H1 (cell line): ENCODE results near the gene SYF2. TPM values are rescaled to one million over a fixed set of nuclear protein-coding genes. Genes with fewer than 3 reads are reported as not detected.

ENCODE experiments used
- MAFK ChIP-seq: IDR thresholded peaks from 2 replicates; pipeline ENCODE4 v1.6.1; 2012; ENCODE audit warnings: low read depth, mild to moderate bottlenecking, improper control_type of control experiment, low read length
- POLR2A ChIP-seq, 2 experiments: IDR thresholded peaks; 1 replicate in 1 of 2; 2 replicates in 1 of 2; pipeline ENCODE4 v1.6.1; 2011; ENCODE audit warnings: low read depth in 2 of 2, low read length in 2 of 2, mild to moderate bottlenecking in 2 of 2; ENCODE audit errors: control extremely low read depth in 1 of 2
- POLR2AphosphoS5 ChIP-seq: IDR thresholded peaks from 2 replicates; pipeline ENCODE4 v1.6.1; 2011; ENCODE audit warnings: low read depth, low read length
- polyA plus RNA-seq, 7 experiments: library from polyadenylated mRNA; depleted of rRNA in 3 of 7; stranded (reverse) in 5 of 7; unstranded in 2 of 7; fragments of >200 nt in 5 of 7; fragments of 200-250 nt in 2 of 7; gene quantifications; 1 replicate in 5 of 7; 2 replicates in 1 of 7; 4 replicates in 1 of 7; pipeline versions ENCODE4 v1.2.1 to v1.2.3, GENCODE V29; 2011 to 2013; ENCODE audit warnings: missing spikeins in 2 of 7, mixed read lengths in 2 of 7
- total RNA-seq: library from RNA; stranded (reverse); fragmentation: NEBNext Ultra II Directional; extraction: Animal tissue kit (Norgen Biotek cat#: 25700); gene quantifications from 2 replicates; pipeline ENCODE4 v1.2.1, GENCODE V29; 2021
- TF ChIP-seq, protein P1 (sequence below): fragments of 300-600 bp; sonication (generic); IDR thresholded peaks from 2 replicates; pipeline ENCODE4 v1.7.1; 2012; ENCODE audit warnings: low read length, moderate library complexity, mild to moderate bottlenecking, inconsistent platforms; ENCODE audit not compliant: insufficient replicate concordance

The SYF2 gene
- total and polyA plus RNA-seq, 2 of the 8 experiments (the other 6 are each of a cell fraction or from before 2014, with no cell fraction given): 7.5 to 33.0 TPM

DNA sequence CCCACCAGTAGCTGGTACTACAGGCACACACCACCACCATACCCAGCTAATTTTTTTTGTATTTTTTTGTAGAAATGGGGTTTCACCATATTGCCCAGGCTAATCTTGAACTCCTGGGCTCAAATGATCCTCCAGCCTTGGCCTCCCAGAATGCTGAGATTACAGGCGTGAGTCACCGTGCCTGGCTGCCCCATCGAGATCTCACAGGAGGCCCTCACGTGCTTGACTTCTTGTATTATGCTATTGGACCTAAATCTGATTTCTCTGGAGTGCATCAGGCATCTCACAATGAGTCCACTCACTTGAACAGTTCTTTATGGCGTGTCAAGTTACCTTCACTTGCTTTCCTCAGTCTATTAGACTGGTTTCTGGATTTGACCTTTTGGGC lies 24.3 kb upstream of the SYF2 start (continued):
- TF ChIP-seq, protein P1, sequence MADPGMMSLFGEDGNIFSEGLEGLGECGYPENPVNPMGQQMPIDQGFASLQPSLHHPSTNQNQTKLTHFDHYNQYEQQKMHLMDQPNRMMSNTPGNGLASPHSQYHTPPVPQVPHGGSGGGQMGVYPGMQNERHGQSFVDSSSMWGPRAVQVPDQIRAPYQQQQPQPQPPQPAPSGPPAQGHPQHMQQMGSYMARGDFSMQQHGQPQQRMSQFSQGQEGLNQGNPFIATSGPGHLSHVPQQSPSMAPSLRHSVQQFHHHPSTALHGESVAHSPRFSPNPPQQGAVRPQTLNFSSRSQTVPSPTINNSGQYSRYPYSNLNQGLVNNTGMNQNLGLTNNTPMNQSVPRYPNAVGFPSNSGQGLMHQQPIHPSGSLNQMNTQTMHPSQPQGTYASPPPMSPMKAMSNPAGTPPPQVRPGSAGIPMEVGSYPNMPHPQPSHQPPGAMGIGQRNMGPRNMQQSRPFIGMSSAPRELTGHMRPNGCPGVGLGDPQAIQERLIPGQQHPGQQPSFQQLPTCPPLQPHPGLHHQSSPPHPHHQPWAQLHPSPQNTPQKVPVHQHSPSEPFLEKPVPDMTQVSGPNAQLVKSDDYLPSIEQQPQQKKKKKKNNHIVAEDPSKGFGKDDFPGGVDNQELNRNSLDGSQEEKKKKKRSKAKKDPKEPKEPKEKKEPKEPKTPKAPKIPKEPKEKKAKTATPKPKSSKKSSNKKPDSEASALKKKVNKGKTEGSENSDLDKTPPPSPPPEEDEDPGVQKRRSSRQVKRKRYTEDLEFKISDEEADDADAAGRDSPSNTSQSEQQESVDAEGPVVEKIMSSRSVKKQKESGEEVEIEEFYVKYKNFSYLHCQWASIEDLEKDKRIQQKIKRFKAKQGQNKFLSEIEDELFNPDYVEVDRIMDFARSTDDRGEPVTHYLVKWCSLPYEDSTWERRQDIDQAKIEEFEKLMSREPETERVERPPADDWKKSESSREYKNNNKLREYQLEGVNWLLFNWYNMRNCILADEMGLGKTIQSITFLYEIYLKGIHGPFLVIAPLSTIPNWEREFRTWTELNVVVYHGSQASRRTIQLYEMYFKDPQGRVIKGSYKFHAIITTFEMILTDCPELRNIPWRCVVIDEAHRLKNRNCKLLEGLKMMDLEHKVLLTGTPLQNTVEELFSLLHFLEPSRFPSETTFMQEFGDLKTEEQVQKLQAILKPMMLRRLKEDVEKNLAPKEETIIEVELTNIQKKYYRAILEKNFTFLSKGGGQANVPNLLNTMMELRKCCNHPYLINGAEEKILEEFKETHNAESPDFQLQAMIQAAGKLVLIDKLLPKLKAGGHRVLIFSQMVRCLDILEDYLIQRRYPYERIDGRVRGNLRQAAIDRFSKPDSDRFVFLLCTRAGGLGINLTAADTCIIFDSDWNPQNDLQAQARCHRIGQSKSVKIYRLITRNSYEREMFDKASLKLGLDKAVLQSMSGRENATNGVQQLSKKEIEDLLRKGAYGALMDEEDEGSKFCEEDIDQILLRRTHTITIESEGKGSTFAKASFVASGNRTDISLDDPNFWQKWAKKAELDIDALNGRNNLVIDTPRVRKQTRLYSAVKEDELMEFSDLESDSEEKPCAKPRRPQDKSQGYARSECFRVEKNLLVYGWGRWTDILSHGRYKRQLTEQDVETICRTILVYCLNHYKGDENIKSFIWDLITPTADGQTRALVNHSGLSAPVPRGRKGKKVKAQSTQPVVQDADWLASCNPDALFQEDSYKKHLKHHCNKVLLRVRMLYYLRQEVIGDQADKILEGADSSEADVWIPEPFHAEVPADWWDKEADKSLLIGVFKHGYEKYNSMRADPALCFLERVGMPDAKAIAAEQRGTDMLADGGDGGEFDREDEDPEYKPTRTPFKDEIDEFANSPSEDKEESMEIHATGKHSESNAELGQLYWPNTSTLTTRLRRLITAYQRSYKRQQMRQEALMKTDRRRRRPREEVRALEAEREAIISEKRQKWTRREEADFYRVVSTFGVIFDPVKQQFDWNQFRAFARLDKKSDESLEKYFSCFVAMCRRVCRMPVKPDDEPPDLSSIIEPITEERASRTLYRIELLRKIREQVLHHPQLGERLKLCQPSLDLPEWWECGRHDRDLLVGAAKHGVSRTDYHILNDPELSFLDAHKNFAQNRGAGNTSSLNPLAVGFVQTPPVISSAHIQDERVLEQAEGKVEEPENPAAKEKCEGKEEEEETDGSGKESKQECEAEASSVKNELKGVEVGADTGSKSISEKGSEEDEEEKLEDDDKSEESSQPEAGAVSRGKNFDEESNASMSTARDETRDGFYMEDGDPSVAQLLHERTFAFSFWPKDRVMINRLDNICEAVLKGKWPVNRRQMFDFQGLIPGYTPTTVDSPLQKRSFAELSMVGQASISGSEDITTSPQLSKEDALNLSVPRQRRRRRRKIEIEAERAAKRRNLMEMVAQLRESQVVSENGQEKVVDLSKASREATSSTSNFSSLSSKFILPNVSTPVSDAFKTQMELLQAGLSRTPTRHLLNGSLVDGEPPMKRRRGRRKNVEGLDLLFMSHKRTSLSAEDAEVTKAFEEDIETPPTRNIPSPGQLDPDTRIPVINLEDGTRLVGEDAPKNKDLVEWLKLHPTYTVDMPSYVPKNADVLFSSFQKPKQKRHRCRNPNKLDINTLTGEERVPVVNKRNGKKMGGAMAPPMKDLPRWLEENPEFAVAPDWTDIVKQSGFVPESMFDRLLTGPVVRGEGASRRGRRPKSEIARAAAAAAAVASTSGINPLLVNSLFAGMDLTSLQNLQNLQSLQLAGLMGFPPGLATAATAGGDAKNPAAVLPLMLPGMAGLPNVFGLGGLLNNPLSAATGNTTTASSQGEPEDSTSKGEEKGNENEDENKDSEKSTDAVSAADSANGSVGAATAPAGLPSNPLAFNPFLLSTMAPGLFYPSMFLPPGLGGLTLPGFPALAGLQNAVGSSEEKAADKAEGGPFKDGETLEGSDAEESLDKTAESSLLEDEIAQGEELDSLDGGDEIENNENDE: no peak
- no peak for TF ChIP-seq MAFK
- no peak for TF ChIP-seq POLR2AphosphoS5
- TF ChIP-seq POLR2A (IDR thresholded peaks at IDR 0.05; ENCODE audit: control extremely low read depth in 1 of 2, low read depth in 2 of 2, low read length in 2 of 2): no peak
